GM21576 (cell line): ENCODE data around the gene NUDT14.

ENCODE experiments used
- ATAC-seq: cut with Tn5 transposase; IDR thresholded peaks from one replicate; pipeline ENCODE4 v1.9.1; 2021; ENCODE audit warnings: mild to moderate bottlenecking, moderate library complexity; ENCODE audit not compliant: unreplicated experiment

Gene NUDT14

DNA sequence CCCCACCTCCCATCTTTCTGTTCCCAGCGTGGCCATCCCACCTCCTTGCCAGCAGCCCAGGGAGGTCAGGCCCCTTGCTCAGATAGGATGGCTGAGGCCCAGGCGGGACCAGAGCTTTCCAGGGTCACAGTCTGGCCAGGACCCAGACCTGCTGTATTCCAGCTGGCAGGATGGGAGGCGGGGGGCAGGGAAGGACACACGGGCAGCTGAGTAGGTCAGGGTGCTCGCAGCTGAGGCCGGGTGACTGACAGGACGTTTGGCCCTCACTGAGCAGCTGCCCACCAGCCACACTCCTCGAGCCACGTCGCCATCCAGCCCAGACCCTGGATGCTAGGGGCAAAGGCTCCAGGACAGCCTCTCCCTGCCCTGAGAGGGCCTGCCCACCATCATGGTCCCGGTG is 4.0 kb downstream of the NUDT14 start:
- no peak for ATAC-seq

DNA sequence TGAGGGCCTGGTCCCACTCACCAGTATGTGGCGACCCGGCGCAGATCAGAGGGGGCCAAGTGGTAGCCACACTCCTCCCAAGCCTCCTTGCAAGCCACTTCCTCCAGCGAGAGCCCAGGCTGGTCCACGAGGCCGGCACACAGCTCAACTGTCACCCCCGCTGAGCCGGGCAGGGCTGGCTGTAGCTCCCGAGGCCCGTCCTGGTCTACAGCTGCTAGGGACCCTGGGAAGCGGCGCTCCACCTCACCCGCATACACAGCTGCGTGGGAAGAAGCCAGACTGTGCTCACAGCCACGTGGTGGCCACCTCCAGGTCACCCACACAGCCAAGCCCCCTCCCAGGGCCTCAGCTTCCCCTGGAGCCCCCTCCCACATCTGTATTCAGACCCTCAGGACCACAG is 4.6 kb downstream of the NUDT14 start:
- ATAC-seq = no peak

DNA sequence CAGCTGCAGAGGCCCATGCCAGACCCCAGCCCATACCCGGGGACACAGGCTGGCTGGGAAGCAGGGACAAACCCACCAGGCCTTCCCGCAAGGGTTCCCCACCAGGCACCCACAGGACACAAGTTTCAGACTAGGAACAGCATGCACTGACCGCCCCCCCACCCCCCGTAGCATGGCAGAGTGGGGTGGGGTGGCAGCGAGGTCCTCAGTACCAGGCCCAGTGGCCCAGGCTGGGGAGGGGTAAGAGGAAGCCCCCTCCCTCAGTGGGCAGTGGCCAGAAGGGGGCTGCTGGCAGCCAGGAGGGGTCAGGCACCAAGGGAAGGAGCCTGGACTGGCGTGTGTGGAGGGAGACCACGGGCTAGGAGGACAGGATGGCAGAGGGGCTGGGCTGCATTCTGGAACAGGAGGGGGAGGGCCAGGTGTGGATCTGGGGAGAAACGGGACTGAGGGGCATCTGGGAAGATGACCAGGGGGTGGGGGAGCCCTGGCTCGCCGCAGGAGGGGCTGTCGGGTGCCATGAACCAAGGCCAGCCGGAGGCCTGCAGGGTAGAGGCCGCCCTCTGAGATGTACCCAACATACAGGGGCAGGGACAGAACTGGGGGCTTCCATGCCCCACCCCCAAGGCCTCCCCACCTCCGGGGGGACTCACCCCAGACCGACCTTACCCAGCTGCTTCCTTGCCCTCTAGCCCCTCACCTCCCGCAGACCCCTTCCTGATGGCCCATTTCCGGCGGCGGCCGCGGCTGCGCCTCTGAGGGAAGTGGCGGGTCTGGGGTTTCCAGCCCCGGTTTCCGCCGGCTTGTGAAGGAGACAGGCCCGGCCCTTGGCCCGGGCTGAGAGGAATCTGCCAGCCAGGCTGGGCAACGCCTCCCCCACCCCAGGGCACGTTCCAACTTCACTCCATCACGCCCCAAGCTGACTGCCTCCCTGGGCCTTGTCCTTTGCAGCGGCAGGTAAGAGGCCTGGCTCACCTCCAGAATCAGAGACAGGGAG is 6.9 kb downstream of the NUDT14 start:
- no peak for ATAC-seq

DNA sequence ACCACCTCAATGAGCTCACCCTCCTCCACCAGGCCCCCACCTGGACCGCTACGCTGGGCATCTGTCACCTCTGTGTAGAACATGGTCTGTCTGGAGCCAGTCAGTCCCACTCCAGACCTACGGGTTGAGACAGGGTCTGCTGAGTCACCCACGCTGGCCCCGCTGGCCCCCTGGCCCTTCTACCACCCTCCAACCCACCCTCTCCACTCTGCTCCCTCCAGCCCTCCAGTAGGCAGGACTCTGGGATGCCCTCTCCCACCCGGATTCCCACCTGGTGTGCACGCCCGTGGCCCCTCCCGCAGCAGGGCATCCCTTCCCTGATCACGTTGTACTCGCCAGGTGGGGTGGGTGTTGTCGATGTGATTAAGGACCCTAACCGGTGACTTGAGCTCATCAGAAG is 8.0 kb downstream of the NUDT14 start:
- no peak for ATAC-seq

DNA sequence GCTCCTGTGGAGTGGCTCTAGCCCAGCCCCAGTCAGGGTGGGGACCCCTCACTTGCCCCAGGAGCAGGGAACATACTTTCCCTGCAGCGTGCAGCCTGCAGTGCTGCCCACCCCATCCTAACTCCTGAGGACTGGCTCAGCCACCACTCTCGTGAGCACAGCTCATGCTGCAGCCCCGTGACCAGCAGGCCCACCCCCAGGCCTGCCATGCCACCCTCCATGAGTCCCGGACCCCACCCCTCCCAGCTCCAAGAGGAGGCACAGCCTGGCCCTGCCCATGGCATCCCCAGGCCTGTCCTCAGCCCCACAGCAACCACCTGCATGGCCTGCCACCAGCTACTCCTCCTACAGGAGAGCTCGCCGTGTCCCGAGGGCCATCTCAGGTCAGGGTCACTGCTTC is 8.6 kb downstream of the NUDT14 start:
- no peak for ATAC-seq

DNA sequence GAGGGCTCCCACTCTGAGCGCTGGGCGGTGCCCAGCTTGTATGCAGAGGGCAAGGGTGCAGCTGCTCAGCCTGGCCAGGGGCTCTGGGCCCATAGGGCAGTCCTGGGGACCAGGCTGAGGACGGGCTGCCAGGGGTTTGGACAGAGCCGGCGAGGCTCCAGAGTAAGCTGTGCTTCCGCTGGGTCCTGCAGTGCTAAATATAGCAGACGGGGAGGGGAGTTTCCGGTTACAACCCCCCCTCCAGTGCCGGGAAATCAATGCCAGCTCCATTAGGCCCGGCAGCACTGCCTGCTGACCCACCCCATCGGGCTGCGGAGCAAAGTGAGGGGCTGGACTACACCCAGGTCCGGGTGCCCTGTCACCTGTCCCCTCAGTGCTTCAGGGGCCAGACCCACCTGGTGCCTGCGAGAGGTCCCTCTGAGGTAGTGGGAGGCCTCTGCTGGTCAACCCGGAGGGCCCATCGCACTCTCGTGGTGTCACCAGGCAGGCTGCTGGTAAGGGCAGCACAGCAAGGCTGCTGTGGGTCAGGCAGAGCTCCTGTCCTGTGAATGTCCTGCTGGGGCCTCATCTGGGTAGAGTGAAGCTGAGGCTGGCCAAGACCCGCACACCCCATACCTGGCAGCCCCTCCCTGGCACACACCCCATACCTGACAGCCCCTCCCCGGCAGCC is 10.0 kb downstream of the NUDT14 start:
- no peak for ATAC-seq

DNA sequence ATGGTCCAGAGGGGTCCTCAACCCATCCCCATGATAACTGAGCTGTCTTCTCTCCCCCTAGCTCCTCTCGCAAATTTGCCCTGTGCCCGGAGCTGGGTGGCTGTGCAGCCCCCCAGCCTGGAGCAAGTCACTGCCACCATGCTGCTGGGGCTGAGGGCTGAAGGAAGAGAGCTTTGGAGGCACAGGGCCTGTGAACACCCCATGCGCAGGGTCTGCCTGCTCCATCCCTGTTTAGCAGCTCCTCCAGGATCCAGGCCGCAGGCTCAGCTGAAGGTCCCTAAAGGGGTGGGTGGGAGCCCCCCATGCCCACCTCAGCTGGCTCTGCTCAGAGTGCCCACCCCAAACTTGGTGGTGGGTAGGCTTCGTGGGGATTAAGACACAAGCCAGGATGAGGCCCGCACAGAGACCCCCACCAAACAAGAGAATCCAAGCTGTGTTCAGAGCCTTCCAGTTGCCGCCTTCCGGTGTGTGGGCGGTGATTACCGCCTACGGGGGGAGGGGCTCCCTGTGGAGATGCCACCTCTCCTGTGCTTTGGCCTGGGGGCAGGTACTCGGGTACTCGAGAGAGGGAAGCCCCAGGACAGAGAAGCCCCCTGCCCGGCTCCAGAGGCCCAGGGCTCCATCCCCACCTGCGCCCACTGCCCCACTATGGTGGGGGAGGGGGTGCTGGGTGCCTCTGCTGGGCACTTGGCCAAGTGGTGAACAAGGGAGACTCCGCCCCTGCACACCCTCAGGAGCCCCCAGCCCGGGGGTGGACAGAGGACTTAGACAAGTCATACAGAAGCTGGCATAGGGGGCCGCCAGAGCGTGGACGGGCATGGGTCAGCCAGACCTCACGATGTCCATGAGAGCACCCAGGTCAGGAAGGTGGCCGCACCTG is 11.1 kb downstream of the NUDT14 start:
- no peak for ATAC-seq

DNA sequence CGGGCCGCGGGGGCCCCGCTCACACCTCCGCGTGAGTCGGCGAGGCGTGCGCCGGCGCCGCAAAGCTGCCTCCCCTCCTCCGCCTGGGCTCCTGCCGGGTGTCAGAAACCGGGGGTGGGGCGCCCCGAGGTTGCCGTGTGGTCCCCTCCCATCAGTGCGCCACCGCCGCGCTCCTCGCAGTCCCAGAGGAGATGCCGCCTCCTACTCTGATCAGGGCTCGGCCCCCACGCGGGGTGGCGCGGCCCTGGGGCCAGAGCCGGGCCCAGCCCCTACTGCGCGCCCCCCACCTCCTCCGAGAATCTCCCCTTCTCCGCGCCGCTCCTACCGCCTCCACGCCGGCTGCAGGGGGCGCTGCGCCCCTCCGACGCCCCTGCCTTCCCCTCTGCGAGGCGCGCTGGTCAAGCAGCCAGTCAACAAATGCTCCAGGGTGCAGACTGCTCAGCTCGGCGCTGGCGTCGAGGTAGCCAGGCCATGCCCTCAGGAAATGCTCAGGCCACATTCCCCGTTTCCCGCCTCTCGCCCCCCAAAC is 12.1 kb downstream of the NUDT14 start:
- no peak for ATAC-seq

DNA sequence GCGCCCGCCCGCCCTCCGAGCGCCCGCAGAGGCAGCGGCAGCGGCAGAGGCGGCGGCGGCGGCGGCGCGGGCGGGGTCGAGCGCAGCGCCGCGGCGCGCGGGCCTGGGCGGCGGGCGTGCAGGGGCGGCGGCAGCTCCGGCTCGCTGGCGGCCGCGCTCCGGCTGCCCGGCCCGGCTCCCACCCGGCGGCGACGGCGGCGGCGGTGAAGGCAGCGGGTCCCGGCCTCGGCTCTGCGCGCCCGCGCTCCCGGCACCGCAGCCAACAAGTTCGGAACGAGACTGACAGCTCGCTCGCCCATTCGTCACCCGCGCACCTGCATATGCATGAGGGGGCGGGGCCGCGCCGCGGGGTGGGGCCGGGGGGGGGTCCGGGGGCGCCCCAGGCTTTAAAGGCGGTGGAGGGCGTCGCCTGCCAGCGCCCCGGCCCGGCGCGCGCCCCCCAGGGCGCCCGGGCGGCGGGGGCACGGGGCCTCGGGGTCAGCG is 12.6 kb downstream of the NUDT14 start, which contains the start of gene JAG2:
TSS of gene JAG2 (minus strand) at position 281 of the 483 bp plus-strand sequence. CDS start 356 bp downstream, outside the sequence.
- no peak for ATAC-seq

DNA sequence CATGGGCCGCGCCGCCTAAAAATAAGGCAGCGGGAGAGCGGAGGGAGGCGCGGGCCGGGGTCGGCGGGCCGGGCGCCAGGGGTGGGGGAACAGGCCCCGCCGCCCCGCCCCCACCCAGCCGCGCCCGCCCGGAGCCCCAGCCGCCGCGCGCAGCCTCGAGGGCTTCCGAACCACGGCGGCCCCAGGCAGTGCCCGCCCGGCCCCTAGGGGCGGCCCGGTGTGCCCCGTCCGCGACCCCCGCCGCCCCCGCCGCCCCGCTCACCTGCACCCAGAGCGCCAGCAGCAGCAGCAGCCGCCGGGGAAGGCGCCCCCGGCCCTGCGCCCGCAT is 13.1 kb downstream of the NUDT14 start:
- ATAC-seq = no peak

DNA sequence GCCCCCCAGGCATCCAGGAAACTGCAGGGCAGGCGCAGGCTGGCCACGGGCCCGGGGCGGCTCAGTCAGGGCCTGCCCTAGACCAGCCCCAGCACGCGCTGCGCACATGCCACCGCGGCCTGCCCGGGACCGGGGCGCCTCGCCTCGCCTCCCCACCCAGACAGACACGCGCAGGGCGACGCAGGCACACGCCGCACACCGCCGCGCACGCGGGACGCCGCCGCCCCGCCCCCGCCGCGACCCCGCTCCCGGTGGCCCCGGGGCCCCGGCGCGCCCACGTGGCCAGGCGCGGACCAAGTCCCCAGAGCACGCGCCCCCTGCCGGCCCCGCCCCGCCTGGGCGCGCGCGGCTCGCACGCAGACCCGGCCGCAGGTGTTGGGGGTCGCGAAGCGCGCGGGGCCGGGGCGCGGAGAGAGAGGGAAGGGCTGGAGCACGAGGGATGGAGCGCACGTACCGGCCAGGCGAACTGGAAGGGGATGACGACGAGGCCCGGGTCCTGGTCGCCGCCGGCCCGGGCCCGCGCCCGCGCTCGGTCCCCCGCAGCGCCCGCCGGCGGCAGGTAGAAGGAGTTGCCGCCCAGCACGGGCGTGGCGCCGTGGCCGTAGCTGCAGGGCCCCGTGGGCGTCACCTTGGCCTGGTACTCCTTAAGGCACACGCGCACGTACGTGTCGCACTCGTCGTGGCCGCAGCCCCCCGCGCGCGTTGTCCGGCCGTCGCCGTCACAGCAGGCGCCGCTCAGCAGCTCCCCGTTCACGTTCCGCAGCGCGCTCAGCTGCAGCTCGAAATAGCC is 13.6 kb downstream of the NUDT14 start:
- no peak for ATAC-seq

DNA sequence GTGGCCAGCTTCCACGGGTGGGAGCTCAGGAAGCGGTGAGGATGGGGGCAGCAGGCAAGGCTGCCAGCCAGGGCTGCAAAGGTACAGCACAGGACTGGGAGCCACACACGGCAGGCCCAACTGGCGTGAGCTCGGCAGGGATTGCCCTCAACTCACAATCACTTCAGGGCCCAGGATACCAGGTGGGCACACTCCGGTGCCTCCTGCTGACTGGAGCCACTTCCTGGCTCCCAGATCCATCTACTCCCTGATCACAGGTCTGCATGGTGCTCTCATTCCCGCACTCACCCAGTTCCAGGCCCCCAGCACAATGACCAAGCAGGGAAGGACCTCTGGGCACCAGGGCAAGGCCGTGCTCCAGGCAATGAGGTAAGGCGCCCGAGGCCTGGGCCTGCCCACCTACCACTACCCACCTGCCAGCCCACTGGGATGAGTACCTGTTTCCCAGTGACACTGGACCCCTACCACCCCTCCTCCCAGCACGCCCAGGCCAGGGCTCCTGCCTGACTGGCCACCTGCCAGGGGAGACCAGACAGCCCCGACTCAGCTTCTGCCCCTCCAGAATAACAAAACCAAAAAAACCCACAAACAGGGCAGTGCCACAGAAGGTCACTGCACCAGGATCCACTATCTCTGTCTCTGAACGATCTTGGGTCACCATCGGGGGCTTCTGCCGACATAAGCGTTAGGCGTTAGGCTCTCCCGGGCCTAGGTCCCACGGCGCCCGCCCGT is 14.4 kb downstream of the NUDT14 start:
- ATAC-seq = no peak

DNA sequence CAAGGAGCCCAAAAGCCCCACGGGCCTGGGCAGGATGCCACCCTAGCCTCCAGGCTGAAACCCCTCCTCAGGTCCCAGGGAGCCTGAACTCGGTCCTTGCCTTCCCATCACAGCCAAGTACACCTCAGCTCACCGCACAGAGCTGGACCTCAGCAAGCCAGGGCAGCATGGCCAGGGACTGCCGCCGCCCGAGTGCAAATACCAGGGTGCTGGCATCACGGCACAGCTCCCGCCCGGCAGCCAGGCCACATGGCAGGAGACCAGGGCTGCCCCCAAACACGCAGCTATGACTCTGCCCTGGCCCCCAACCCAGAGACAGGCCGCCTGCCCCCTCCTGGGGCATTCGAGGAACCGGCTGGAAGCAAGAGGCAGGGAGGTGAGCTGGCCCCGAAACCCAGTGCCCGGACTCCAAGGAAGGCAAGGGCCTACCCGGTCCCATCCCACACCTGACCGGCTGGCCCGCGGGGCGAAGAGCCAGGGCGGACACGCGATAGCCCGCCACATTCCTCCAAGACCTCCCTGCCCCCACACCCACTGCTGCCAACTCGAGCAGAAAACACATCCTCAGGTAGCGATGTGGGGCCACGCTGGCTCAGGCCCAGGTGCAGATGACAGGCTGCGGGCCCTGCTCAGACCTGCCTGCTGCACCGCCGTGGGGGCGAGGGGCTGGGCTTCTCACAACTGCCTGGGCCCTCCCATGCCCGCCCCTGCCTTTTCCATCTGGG is 15.2 kb downstream of the NUDT14 start:
- no peak for ATAC-seq

DNA sequence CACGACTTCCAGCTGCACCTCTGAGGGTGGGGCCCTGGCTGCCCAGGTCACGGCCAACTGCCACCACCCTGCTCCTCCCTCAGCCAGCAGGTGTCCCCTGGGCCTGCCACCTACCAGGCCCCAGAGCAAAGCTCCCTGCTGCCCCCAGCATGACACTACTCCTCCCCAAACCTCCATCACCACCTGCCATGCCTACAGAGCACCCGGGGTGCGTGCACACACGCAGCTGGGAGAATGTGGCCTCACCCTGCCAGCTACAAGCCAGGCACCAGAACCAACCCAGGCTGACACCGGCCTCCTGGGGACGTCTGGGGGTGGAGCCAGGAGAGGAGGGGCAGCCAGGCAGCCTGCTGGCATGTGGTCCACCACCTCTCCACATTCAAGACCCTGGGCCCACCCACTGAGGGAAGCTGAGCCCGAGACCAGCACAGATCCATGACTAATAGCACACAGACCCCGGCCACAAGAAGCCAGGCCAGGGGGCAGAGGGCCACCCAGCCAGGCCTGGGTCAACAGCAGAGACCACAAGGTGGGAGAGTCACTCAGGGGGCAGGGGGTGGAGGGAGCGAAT is 15.9 kb downstream of the NUDT14 start:
- ATAC-seq = no peak

DNA sequence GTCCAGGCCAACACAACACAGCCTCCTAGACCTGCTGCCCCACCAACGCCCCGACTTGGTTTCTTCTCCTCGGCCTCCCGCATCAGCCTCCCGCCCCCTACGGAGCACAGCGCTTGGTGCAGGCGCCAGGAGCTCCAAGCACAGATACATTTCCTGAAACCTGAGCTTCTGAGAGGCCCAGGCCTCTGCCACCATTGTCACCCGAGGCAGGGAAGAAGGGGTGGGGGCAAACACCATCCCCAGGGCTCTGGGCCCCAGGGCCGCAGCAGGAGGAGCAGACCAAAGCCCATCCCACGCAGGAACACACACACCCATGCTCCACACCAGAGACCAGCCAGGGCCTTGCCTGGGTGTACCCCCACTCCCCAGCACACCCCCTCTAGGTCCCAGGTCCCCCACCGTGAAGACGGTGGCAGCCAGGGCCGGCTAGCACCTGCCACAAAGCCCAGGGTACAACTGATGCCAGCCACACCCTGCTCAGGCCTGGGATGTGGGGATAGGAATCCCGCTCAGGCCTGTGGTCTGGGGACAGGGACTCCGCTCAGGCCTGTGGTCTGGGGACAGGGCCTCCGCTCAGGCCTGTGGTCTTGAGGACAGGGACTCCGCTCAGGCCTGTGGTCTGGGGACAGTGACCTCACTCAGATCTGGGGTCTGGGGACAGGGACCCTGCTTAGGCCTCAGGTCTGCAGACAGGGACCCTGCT is 17.9 kb downstream of the NUDT14 start:
- no peak for ATAC-seq

DNA sequence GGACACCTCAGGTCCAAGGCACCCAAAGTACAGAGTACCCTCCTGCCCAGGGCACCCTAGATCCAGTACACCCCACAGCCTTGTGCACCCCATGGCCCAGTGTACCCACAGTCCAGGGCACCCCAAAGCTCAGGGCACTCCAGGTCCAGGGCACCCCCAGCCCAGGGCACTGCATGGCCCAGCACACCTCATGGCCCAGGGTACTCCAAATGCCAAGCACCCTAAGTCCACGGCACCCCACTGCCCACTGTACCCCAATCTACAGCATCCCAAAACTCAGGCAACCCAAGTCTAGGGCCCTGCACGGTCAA is 18.5 kb downstream of the NUDT14 start:
- ATAC-seq = no peak

DNA sequence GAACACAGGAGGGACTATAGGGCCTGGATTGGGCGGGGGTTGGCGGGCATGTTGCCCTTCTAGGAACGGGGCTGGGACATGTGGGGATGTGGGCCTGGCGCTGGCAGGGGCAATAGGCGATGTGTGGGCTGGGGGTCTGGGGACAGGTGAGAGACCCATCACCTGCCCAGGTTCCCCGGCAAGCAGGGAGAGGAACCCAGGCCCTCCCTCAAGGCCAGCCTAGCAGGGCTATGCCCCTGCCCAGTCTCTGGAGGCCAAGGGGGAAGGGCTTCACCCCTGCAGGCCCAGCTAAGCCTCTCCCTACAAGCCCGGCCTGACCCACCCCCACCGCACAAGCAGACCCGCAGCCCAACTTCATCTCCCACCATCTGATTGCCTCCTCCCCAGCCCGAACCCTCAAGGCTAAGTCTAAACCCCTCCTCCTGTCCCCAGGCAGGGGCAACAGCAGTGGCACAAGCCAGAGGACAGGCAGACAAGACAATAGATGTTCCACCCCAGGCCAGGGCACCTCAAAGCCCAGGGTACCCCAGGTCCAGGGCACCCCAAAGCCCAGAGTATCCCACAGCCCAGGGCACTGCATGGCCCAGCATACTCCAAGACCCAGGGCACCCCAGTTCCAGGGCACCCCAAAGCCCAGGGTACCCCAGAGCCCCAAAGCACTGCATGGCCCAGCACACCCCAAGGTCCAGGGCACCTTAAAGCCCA is 19.0 kb downstream of the NUDT14 start:
- ATAC-seq = no peak
